GM10847 (cell line): ENCODE measurements around the gene CDS2.

Experiments used
- POLR2A ChIP-seq: IDR thresholded peaks from 2 replicates; pipeline ENCODE4 v1.6.1; 2011; ENCODE audit not compliant: insufficient read length; ENCODE audit errors: extremely low read depth

Gene CDS2

DNA sequence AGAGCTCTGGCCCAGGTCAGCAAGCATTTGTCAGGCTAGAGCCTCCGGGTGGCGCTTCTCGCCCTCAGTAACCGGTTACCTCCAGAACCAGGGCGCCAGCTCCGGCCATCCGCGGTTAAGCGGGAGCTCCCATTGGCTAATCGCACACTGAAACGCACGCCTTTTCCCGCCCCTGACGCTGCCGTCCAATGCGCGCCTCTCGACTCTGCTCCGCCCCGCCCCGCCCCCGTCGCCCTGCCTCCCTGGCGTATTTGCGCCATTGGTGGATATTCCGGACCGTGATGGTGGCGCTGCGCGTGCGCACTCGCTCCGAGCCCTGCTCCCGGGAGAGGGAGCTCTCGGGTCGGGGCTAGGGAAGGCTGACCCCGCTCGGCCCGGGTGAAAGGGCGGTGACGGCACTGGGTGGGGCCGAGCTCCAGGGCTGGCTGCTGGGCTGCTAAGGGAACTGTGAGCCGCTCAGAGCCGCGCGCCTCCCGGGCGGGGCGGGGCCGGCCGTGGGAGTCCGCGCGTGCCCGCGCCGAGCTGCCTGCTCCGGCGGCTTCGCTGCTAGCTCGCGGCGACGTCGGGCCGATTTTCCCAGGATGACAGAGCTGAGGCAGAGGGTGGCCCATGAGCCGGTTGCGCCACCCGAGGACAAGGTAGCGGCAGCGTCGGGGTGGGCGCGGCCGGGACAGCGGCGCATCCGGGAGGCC lies at the start of gene CDS2:
CDS2 (plus strand) TSS at position 497 of the 692 bp plus-strand sequence; CDS start at position 582, 85 bp downstream.
- peak; percentile 55 for TF ChIP-seq POLR2A

GRCh38 chr20:5077761-5078387 lies 48.9 kb upstream of the CDS2 start:
- TF ChIP-seq POLR2A: no peak

DNA sequence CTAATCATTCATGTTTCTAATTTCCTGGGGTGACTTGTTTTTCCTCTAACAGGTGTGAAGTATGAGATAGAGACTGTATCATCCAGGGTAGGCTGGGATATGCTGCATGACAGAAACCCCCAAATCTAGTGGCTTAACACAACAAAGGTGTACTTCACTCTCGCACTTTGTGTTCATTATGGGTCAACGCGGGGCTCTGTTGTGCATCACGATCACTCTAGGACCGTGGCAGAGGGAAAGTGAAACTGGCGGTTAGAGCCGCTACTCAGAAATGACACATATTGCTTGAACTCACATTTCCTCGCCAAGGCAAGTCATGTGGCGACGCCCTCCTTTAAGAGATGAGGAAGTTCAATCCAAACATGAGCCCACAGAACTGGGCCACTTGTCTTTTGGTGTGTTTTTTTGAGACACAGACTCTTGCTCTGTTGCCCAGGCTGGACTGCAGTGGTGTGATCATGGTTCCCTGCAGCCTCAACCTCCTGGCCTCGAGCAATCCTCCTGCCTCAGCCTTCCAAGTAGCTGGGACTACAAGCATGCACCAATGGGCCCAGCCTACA lies 48.3 kb upstream of the CDS2 start:
- no peak for TF ChIP-seq POLR2A

- TF ChIP-seq POLR2A: no peak
Measured at GRCh38 chr20:5080384-5080877, 46.4 kb upstream of the CDS2 start.

- TF ChIP-seq POLR2A: no peak
Measured at GRCh38 chr20:5085380-5085779, 41.4 kb upstream of the CDS2 start.

DNA sequence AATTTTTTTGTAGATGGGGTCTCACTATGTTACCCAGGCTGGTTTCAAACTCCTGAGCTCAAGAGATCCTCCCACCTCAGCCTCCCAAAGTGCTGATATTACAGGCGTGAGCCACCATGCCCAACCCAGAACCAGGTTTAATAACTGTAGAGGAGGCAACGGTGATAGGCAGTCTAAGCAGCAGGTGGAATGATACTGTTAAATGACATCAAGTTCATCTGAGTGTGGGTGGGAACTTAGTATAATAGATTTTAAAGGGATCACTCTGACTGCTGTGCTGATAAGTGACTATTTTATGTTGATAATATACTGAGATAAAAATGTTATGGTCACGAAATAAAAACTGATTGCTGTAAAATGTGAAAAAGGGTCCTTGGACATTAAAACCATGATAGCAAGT lies 38.1 kb upstream of the CDS2 start:
- no peak for TF ChIP-seq POLR2A

- no peak for TF ChIP-seq POLR2A
Measured at GRCh38 chr20:5090191-5090590, 36.6 kb upstream of the CDS2 start.

GRCh38 chr20:5091902-5092301 lies 34.9 kb upstream of the CDS2 start:
- no peak for TF ChIP-seq POLR2A

GRCh38 chr20:5092765-5093339 lies 34.0 kb upstream of the CDS2 start:
- TF ChIP-seq POLR2A: no peak

- TF ChIP-seq POLR2A: no peak
Measured at GRCh38 chr20:5095454-5095853, 31.4 kb upstream of the CDS2 start.

DNA sequence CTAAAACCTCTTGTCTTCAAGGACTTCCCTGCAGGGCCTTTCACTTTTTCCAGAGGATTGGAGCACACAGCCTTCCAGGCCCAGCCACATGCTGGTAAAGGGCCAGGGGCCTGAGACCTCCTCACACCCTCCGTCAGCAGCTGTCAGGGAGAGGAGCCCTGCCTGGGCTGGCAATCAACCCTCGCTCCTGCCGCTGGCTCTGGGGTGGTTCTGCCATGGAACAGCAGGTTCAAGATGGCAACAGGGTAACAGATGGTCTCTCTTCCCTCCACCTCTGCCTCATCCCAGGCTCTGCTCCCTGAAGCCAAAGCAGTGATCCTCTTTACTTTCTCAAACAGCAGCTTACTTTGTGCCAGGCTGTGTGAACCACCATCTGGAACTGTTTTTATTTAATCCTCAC lies 30.9 kb upstream of the CDS2 start:
- no peak for TF ChIP-seq POLR2A

GRCh38 chr20:5096463-5096862 lies 30.3 kb upstream of the CDS2 start:
- TF ChIP-seq POLR2A: no peak

DNA sequence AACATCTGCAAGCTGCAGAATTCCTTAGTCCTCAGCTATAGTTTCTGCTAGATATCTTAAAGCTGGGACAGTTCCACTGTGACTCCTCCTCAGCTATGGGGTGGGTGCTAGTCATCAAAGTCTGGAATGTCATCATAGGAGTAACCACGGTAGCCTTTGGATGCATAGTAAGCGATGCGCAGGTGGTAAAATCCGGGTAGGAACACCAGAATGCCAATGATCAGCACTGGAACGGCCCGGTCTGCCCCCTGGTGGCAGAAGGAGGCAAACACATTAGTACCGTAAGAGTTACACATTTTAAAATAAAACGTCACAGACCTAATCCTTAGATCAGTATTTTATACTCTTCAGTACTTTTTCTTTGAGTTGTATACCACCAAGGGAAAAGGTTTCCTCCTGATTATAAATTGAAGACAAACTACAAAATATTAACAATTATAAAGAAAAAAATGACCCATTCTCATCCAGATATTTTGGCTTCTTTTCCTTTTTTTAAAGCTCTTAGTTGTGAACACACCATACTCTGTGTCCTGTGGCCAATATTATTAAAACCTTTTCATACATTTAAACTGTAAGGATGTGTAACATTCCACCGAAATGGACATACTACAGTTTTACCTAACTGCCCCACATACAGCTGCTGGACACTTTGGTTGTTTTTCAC lies 26.0 kb upstream of the CDS2 start:
- no peak for TF ChIP-seq POLR2A

- no peak for TF ChIP-seq POLR2A
Measured at GRCh38 chr20:5104479-5104878, 22.3 kb upstream of the CDS2 start.

GRCh38 chr20:5109276-5109675 lies 17.5 kb upstream of the CDS2 start:
- TF ChIP-seq POLR2A: no peak

GRCh38 chr20:5113615-5113986 lies 13.2 kb upstream of the CDS2 start:
- no peak for TF ChIP-seq POLR2A
